Tongue (tissue), 3 donors: ENCODE results near the gene DNASE2. TPM values are rescaled to one million over a fixed set of nuclear protein-coding genes. Genes with fewer than 3 reads are reported as not detected.

Source experiments
- DNase-seq: peaks from one replicate; pipeline ENCODE4 v3.0.0-alpha.2; 2015
- small RNA-seq: library from RNA; depleted of rRNA; stranded (forward); fragments of <200 nt; gene quantifications from one replicate; pipeline ENCODE3, GENCODE V24; 2014; ENCODE audit warnings: low replicate concordance
- total RNA-seq: library from RNA; depleted of rRNA; stranded (reverse); fragments of >200 nt; gene quantifications from one replicate; pipeline ENCODE4 v1.2.3, GENCODE V29; 2014

The DNASE2 gene
- total RNA-seq, 1 donor from 2014 or later = 9.1 TPM

DNA sequence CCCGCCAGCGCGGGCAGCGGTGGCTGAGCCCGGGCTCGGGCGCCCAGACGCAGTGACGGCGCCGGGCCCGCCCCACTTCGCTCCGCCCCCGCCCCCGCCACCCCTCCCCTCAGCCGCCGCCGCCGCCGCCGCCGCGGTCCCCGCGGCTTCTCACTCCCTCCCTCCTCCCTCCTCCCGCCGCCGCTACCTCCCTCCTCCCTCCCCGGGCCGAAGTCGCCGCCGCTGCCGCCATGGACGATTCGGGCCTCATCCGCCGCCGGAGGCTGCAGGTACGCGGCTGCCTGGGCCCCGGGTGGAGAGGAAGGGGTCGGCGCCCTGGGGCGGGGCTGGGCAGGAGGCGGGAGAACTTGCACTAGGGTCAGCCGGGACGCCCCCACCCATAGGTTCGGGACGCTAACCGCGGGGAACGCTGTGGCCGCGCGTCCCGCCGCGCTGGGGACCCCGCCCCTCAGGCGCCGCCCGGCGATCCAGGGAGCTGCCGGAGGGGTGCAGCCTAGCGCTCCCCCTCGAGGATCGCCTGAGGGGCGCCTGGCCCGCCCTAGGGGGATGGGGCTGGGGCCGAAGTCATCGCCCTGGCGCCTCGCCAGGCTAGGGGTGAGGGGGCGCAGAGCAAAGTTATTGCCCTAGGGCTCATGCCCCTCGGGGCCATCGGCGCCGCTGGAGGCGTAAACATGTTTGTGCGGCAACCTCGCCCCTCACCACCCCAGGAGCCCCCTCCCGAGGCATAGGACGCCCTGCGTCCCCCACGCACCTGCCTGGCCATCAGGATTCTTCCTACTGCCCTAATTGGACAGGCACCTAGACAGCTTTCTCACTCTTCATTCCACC, 47.3 kb downstream of the DNASE2 start:
- DNase-seq = no peak

DNA sequence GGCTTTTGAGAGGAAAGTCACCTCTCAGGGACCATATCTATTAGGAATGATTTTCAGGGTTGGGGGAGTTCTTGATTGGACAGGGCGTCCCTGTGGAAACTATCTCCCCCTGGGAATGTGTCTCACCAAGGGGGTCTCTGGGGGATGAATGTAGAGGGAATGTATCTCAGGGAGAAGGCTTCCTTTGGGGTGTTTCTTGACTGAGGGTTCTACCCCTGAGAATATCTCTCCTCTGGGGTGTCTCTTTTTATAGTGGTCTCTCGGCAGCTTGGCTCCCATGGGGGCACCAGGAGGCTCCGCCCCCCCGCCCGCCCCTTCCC, 47.9 kb downstream of the DNASE2 start:
- no peak for DNase-seq

DNA sequence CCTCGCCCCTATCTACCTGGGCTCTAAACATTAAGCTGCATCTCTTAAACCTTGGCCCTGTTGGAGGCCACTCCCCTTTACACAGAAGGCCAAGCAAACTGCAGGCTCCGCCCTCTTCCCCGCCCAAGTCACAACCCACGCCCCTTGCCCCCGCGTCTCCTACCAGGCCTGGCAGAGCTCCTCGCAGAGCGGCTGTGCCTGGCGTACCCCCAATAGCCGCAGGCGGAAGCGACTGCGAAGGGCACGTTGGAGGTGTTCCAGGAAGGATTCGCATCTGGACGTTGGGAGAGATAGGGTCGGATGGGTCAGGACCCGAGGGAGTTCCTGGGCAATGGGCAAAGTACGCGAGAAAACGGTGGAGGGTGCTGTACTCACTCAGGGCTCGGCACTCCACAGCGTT, 52.8 kb downstream of the DNASE2 start:
- no peak for DNase-seq

DNA sequence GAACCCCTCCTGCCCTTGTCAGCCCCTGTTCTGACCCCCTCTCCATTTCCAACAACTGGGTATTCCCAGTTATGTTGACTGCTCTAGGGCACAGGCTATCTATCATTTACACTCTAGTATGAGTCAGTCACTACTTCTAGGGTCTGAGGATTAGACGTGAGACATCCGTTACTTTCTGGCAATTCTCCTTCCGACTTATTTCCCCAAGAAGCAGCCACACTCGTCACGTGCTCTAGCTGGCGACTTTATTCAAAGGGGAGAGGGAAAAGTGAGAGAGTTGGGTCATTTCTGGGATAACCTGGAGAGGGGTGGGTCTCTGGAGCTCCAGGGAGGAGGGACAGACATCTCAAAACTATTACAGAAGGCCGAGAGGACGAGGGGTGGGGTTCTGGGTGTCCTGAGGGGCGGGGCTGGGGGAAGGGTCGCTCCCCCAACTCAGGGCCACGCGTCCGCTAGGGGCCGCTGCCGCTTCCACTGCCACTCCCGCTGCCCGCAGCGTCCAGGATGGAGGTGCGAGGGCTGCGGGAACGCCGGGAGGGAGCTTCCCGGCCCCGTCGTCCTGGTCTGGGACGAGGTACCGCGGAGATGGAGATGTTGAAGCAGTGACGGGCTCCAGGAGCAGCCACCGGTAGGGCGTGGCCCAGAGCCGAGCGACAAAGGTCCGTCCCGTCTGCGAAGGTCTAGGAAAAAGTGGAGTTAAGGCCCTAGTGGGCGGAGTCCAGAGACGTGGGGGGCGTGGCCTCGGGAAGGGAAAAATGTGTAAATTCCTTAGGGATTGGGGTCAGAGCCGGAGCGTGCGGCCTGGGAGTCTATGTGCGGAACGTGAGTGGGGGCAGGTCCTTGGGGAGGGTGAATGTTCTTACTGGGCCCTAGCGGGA, 55.8 kb downstream of the DNASE2 start:
- DNase-seq = no peak

Small RNAs within 50 kb of the gene (small RNA-seq; reads per million reads assigned to genes)
- gene MIR5695 (0.52 reads per million, percentile 74 among the genes with 10 or more reads in this experiment), gene MIR6794 (not detected)

Other genes with a start within 250 kb of the DNASE2 start
- 44.5 TPM for gene MAN2B1, start 214.7 kb downstream of the DNASE2 start, total RNA-seq
- gene WDR83, start 214.6 kb downstream of the DNASE2 start, total RNA-seq = 7.2 TPM
- 64.5 TPM for gene DHPS, start 199.6 kb downstream of the DNASE2 start, total RNA-seq
- gene GNG14, start 193.5 kb downstream of the DNASE2 start, total RNA-seq = not detected
- gene FBXW9, start 184.8 kb downstream of the DNASE2 start, total RNA-seq = 8.0 TPM
- gene TNPO2, start 157.5 kb downstream of the DNASE2 start, total RNA-seq = 44.7 TPM
- gene TRIR, start 146.8 kb downstream of the DNASE2 start, total RNA-seq = 121 TPM
- 42.9 TPM for gene GET3, start 144.0 kb downstream of the DNASE2 start, total RNA-seq
- gene BEST2, start 129.7 kb downstream of the DNASE2 start, total RNA-seq = not detected
- 68.5 TPM for gene HOOK2, start 105.9 kb downstream of the DNASE2 start, total RNA-seq
- 157 TPM for gene JUNB, start 90.0 kb downstream of the DNASE2 start, total RNA-seq
- gene PRDX2, start 79.6 kb downstream of the DNASE2 start, total RNA-seq = 304 TPM
- gene THSD8, start 79.4 kb downstream of the DNASE2 start, total RNA-seq = not detected
- 10.4 TPM for gene RNASEH2A, start 74.9 kb downstream of the DNASE2 start, total RNA-seq
- not detected for gene RTBDN, start 46.9 kb downstream of the DNASE2 start, total RNA-seq
- 0.92 TPM for gene MAST1, start 42.9 kb downstream of the DNASE2 start, total RNA-seq
- gene KLF1, start 5.8 kb upstream of the DNASE2 start, total RNA-seq = 1.6 TPM
- gene GCDH, start 9.7 kb upstream of the DNASE2 start, total RNA-seq = 46.5 TPM
- gene SYCE2, start 37.8 kb upstream of the DNASE2 start, total RNA-seq = not detected
- gene FARSA, start 52.3 kb upstream of the DNASE2 start, total RNA-seq = 36.9 TPM
- 383 TPM for gene CALR, start 57.2 kb upstream of the DNASE2 start, total RNA-seq
- 77.8 TPM for gene RAD23A, start 64.4 kb upstream of the DNASE2 start, total RNA-seq
- gene GADD45GIP1, start 75.8 kb upstream of the DNASE2 start, total RNA-seq = 30.1 TPM
- gene DAND5, start 88.1 kb upstream of the DNASE2 start, total RNA-seq = not detected
- 144 TPM for gene NFIX, start 114.0 kb upstream of the DNASE2 start, total RNA-seq
- 4.2 TPM for gene LYL1, start 221.4 kb upstream of the DNASE2 start, total RNA-seq
- gene TRMT1, start 235.3 kb upstream of the DNASE2 start, total RNA-seq = 20.9 TPM
- 16.2 TPM for gene NACC1, start 236.8 kb upstream of the DNASE2 start, total RNA-seq